K562 (cell line): ENCODE measurements around the gene GIGYF1. TPM values are rescaled to one million over a fixed set of nuclear protein-coding genes. Genes with fewer than 3 reads are reported as not detected.

ENCODE experiments used
- CAMTA2 ChIP-seq: fragments of 250-450 bp; sonication (Bioruptor Pico); conservative IDR thresholded peaks from 2 replicates; pipeline ENCODE4 v1.5.1; 2022
- CBFA2T3 ChIP-seq: fragments of 450-650 bp; IDR thresholded peaks from 2 replicates; pipeline ENCODE4 v1.6.1; 2017
- CREM ChIP-seq: IDR thresholded peaks from 2 replicates; pipeline ENCODE4 v1.6.1; 2014; ENCODE audit warnings: antibody characterized with exemption, low read depth
- CTBP1 ChIP-seq: fragments of 450-650 bp; IDR thresholded peaks from 2 replicates; pipeline ENCODE4 v1.6.1; 2016; ENCODE audit warnings: borderline replicate concordance
- GABPA ChIP-seq: fragments of 200-800 bp; sonication (Bioruptor generic); conservative IDR thresholded peaks from 2 replicates; pipeline ENCODE4 v1.6.1; 2016; ENCODE audit warnings: low read depth, missing genetic modification characterization, missing compliant biosample characterization
- HCFC1 ChIP-seq: IDR thresholded peaks from 2 replicates; pipeline ENCODE4 v1.6.1; 2012; ENCODE audit warnings: low read depth, low read length, improper control_type of control experiment
- MCM2 ChIP-seq: fragments of 450-650 bp; IDR thresholded peaks from 2 replicates; pipeline ENCODE4 v1.6.1; 2017; ENCODE audit warnings: low read depth, mild to moderate bottlenecking
- MECOM ChIP-seq: fragments of 250-450 bp; sonication (Bioruptor Pico); IDR thresholded peaks from 2 replicates; pipeline ENCODE4 v1.8.0; 2022; ENCODE audit warnings: inconsistent platforms
- NEUROD1 ChIP-seq: fragments of 150-350 bp; IDR thresholded peaks from 2 replicates; pipeline ENCODE4 v1.6.1; 2014; ENCODE audit warnings: borderline replicate concordance, low read length, low read depth; ENCODE audit not compliant: partially characterized antibody
- POU5F1 ChIP-seq: fragments of 150-350 bp; IDR thresholded peaks from 2 replicates; pipeline ENCODE4 v1.6.1; 2014; ENCODE audit warnings: borderline replicate concordance, low read length, low read depth, mild to moderate bottlenecking; ENCODE audit not compliant: partially characterized antibody
- RBFOX2 ChIP-seq: fragments of 200-400 bp; formaldehyde crosslinking; IDR thresholded peaks from 2 replicates; pipeline ENCODE4 v1.6.1; 2017; ENCODE audit warnings: low read depth, mild to moderate bottlenecking, low read length, moderate library complexity
- RBM34 ChIP-seq: fragments of 200-400 bp; formaldehyde crosslinking; IDR thresholded peaks from 2 replicates; pipeline ENCODE4 v1.6.1; 2018; ENCODE audit warnings: low read length, borderline replicate concordance; ENCODE audit not compliant: insufficient read depth
- SLC30A9 ChIP-seq: fragments of 250-450 bp; sonication (Bioruptor Pico); IDR thresholded peaks from 2 replicates; pipeline ENCODE4 v1.8.0; 2022; ENCODE audit warnings: mild to moderate bottlenecking, moderate library complexity
- SMAD1 ChIP-seq: fragments of 150-350 bp; IDR thresholded peaks from 2 replicates; pipeline ENCODE4 v1.6.1; 2014; ENCODE audit warnings: low read length, low read depth; ENCODE audit not compliant: partially characterized antibody
- SPI1 ChIP-seq: IDR thresholded peaks from 2 replicates; pipeline ENCODE4 v1.6.1; 2011; ENCODE audit warnings: low read depth, low read length, control low read depth, borderline replicate concordance
- U2AF1 ChIP-seq: fragments of 200-400 bp; formaldehyde crosslinking; optimal IDR thresholded peaks from 2 replicates; pipeline ENCODE3; 2017; ENCODE audit warnings: mild to moderate bottlenecking, low read depth, low read length, moderate library complexity
- WHSC1 ChIP-seq: IDR thresholded peaks from one replicate; pipeline ENCODE4 v1.6.1; 2012; ENCODE audit warnings: low read length, control low read depth, inconsistent platforms
- ZNF165 ChIP-seq: fragments of 250-450 bp; sonication (Bioruptor Pico); IDR thresholded peaks from 2 replicates; pipeline ENCODE4 v1.4.0; 2020; ENCODE audit warnings: borderline replicate concordance
- ZNF445 ChIP-seq: fragments of 250-450 bp; sonication (Bioruptor Pico); IDR thresholded peaks from 2 replicates; pipeline ENCODE4 v1.4.0; 2020; ENCODE audit warnings: low read depth, mild to moderate bottlenecking, moderate library complexity
- ZNF77 ChIP-seq: fragments of 250-450 bp; sonication (Bioruptor Pico); IDR thresholded peaks from 2 replicates; pipeline ENCODE4 v1.5.0; 2020
- ZNF780A ChIP-seq: fragments of 250-450 bp; sonication (Bioruptor Pico); IDR thresholded peaks from 2 replicates; pipeline ENCODE4 v1.5.0; 2021; ENCODE audit warnings: mild to moderate bottlenecking
- ZSCAN32 ChIP-seq: fragments of 450-650 bp; formaldehyde crosslinking; IDR thresholded peaks from 2 replicates; pipeline ENCODE4 v1.4.0; 2020; ENCODE audit warnings: mild to moderate bottlenecking, moderate library complexity
- polyA plus RNA-seq, 8 experiments: library from polyadenylated mRNA; depleted of rRNA in 4 of 8; stranded (reverse) in 5 of 8; unstranded in 3 of 8; fragments of >200 nt; fragmentation: Nextera tagmentation in 2 of 8; fragmentation: Illumina TruSeq in 1 of 8; extraction: Ambion mirVana in 2 of 8; extraction: Trizol in 1 of 8; gene quantifications; 2 replicates each; pipeline versions ENCODE4 v1.2.1 to v1.2.3, GENCODE V29; 2011 to 2014; ENCODE audit warnings: inconsistent platforms in 1 of 8, missing spikeins in 1 of 8
- total RNA-seq, 7 experiments: library from RNA; depleted of rRNA in 6 of 7; stranded (reverse); fragments of >200 nt in 6 of 7; fragmentation: Illumina TruSeq in 2 of 7; extraction: Trizol in 2 of 7; gene quantifications; 2 replicates each; pipeline versions ENCODE4 v1.2.1 to v1.2.3, GENCODE V29; 2011 to 2021; ENCODE audit warnings: low replicate concordance in 1 of 7
- TF ChIP-seq, protein P1 (sequence below): IDR thresholded peaks from 3 replicates; pipeline ENCODE4 v1.6.1; 2011; ENCODE audit warnings: borderline replicate concordance, mild to moderate bottlenecking; ENCODE audit not compliant: insufficient read length, insufficient read depth
- TF ChIP-seq, protein P2 (sequence below): IDR thresholded peaks from 2 replicates; pipeline ENCODE4 v1.6.1; 2011; ENCODE audit warnings: borderline replicate concordance, low read depth, mild to moderate bottlenecking, moderate library complexity, low read length; ENCODE audit not compliant: insufficient read depth, poor library complexity, severe bottlenecking
- TF ChIP-seq, protein P3 (sequence below): fragments of 450-650 bp; conservative IDR thresholded peaks from 2 replicates; pipeline ENCODE4 v1.6.1; 2016; ENCODE audit warnings: missing genetic modification characterization, low read depth, mild to moderate bottlenecking, control low read depth, missing compliant biosample characterization

GIGYF1 gene
- total and polyA plus RNA-seq, 9 of the 15 experiments (the other 6 are each of a cell fraction or from before 2014, with no cell fraction given): 0.56 to 76.2 (median 16.8) TPM

GRCh38 chr7:100691676-100692577, 2.1 kb downstream of the GIGYF1 start (continued):
- no peak for TF ChIP-seq ZSCAN32 (CRISPR knock-in tag)
- peak; percentile 36; the same call in 1 of the 2 replicates for TF ChIP-seq RBFOX2
- TF ChIP-seq, protein P1, sequence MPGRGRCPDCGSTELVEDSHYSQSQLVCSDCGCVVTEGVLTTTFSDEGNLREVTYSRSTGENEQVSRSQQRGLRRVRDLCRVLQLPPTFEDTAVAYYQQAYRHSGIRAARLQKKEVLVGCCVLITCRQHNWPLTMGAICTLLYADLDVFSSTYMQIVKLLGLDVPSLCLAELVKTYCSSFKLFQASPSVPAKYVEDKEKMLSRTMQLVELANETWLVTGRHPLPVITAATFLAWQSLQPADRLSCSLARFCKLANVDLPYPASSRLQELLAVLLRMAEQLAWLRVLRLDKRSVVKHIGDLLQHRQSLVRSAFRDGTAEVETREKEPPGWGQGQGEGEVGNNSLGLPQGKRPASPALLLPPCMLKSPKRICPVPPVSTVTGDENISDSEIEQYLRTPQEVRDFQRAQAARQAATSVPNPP: no peak
- no peak for TF ChIP-seq MCM2
- no peak for TF ChIP-seq GABPA (tag)
- TF ChIP-seq ZNF165 (CRISPR knock-in tag): no peak
- no peak for TF ChIP-seq U2AF1
- TF ChIP-seq, protein P2, sequence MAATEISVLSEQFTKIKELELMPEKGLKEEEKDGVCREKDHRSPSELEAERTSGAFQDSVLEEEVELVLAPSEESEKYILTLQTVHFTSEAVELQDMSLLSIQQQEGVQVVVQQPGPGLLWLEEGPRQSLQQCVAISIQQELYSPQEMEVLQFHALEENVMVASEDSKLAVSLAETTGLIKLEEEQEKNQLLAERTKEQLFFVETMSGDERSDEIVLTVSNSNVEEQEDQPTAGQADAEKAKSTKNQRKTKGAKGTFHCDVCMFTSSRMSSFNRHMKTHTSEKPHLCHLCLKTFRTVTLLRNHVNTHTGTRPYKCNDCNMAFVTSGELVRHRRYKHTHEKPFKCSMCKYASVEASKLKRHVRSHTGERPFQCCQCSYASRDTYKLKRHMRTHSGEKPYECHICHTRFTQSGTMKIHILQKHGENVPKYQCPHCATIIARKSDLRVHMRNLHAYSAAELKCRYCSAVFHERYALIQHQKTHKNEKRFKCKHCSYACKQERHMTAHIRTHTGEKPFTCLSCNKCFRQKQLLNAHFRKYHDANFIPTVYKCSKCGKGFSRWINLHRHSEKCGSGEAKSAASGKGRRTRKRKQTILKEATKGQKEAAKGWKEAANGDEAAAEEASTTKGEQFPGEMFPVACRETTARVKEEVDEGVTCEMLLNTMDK: peak; percentile 97
- TF ChIP-seq CREM: peak; percentile 63; the same call in 1 of the 2 replicates
- TF ChIP-seq CTBP1: 0 out of 2 replicates have a peak, but pooled peaks have one; percentile 18
- TF ChIP-seq ZNF77: no peak
- peak; percentile 36; the same call in 1 of the 2 replicates for TF ChIP-seq HCFC1
- no peak for TF ChIP-seq ZNF780A (CRISPR knock-in tag)
- no peak for TF ChIP-seq SLC30A9 (CRISPR knock-in tag)
- no peak for TF ChIP-seq NEUROD1
- TF ChIP-seq POU5F1: no peak
- TF ChIP-seq CAMTA2 (CRISPR knock-in tag): no peak
- TF ChIP-seq RBM34: no peak
- TF ChIP-seq SPI1: no peak
- TF ChIP-seq SMAD1: peak; percentile 23
- no peak for TF ChIP-seq CBFA2T3
- TF ChIP-seq, protein P3, sequence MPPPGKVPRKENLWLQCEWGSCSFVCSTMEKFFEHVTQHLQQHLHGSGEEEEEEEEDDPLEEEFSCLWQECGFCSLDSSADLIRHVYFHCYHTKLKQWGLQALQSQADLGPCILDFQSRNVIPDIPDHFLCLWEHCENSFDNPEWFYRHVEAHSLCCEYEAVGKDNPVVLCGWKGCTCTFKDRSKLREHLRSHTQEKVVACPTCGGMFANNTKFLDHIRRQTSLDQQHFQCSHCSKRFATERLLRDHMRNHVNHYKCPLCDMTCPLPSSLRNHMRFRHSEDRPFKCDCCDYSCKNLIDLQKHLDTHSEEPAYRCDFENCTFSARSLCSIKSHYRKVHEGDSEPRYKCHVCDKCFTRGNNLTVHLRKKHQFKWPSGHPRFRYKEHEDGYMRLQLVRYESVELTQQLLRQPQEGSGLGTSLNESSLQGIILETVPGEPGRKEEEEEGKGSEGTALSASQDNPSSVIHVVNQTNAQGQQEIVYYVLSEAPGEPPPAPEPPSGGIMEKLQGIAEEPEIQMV (tag): no peak
- TF ChIP-seq MECOM (CRISPR knock-in tag): 0 out of 2 replicates have a peak, but pooled peaks have one; percentile 31
- TF ChIP-seq WHSC1: no peak
- TF ChIP-seq ZNF445 (CRISPR knock-in tag): no peak
